Measurements from ENCODE around the gene TSHZ1.

DNA sequence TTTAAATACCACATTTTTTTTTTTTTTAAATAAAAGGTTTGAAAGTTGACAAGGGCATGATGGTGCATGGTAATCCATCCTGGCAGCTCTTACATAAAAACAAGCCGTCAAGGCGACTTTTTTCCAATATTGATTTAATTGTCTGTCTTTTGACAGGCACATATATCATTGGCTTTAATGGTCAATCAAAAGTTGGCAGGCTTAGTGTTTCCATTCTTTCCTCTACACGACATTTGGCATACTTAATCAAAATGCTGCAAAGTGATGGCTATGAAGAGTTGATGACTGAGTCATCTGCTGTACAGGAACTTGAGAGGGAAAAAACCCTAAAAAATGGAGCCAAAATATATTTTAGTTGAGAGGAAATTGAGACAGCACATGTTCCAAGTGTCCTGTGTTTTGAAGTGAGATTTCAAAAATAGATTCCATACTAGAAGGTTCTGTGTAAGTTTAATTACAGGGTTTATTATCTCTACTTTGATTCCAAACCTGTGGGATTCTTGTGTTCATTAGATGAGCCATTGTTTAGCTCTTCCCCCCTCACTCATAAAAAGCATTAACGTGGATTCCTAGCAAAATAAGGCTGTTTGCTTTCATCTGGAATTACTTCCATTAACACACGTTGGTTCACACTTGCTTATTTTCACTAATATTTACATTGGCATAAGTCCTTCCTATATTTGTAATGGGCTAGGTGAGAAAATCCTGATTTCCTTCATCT, 3.2 kb downstream of the TSHZ1 start:
- TF ChIP-seq RAD21 (conservative IDR thresholded peaks at IDR 0.05 in 1 of 2, IDR thresholded peaks at IDR 0.05 in 1 of 2) (no peak), POLR2A (IDR thresholded peaks at IDR 0.05; ENCODE audit: low read length) (no peak), NR3C1 (IDR thresholded peaks at IDR 0.05) (no peak), EP300 (IDR thresholded peaks at IDR 0.05) (no peak), CTCF (IDR thresholded peaks at IDR 0.05) (no peak), HOXA7 (CRISPR knock-in tag; IDR thresholded peaks at IDR 0.05) (no peak), MYC (IDR thresholded peaks at IDR 0.05; ENCODE audit: borderline replicate concordance, low read length) (no peak), RFX5 (IDR thresholded peaks at IDR 0.05) (no peak), MAX (IDR thresholded peaks at IDR 0.05) (no peak), NFE2L2 (conservative IDR thresholded peaks at IDR 0.05; ENCODE audit: low read length) (no peak), POLR2AphosphoS2 (conservative IDR thresholded peaks at IDR 0.05; ENCODE audit: low read length) (no peak)
